Measurements from ENCODE around the gene METTL1. TPM values are rescaled to one million over a fixed set of nuclear protein-coding genes. Genes with fewer than 3 reads are reported as not detected.

The METTL1 gene
- polyA plus RNA-seq, 4 donors = 29.0 to 33.4 (median 29.9) TPM

- DNase-seq (ENCODE audit: low read depth in 4 of 4, low spot score in 3 of 4) = no peak
These were observed 31.9 kb downstream of the METTL1 start for GRCh38 chr12:57739914-57740538.

GRCh38 chr12:57739387-57739786 is 32.5 kb downstream of the METTL1 start:
- DNase-seq (ENCODE audit: low read depth in 4 of 4, low spot score in 3 of 4) = no peak

GRCh38 chr12:57738661-57739237 is 33.2 kb downstream of the METTL1 start, which contains the start of gene AGAP2:
AGAP2 (minus strand) TSS chr12:57738742; CDS start chr12:57738246, 496 bp downstream.
- no peak for DNase-seq (ENCODE audit: low read depth in 4 of 4, low spot score in 3 of 4)

GRCh38 chr12:57737467-57738460 is 34.1 kb downstream of the METTL1 start:
- no peak for DNase-seq (ENCODE audit: low read depth in 4 of 4, low spot score in 3 of 4)

- DNase-seq (ENCODE audit: low read depth in 4 of 4, low spot score in 3 of 4) = no peak
These were observed 35.0 kb downstream of the METTL1 start for GRCh38 chr12:57736741-57737466.

- DNase-seq (ENCODE audit: low read depth in 4 of 4, low spot score in 3 of 4) = no peak
These were observed 35.8 kb downstream of the METTL1 start for GRCh38 chr12:57735952-57736740.

GRCh38 chr12:57735198-57735855 is 36.6 kb downstream of the METTL1 start:
- no peak for DNase-seq (ENCODE audit: low read depth in 4 of 4, low spot score in 3 of 4)

GRCh38 chr12:57734591-57734990 is 37.3 kb downstream of the METTL1 start:
- no peak for DNase-seq (ENCODE audit: low read depth in 4 of 4, low spot score in 3 of 4)

- no peak for DNase-seq (ENCODE audit: low read depth in 4 of 4, low spot score in 3 of 4)
These were observed 38.0 kb downstream of the METTL1 start for GRCh38 chr12:57733928-57734327.

GRCh38 chr12:57732726-57733593 is 38.9 kb downstream of the METTL1 start:
- no peak for DNase-seq (ENCODE audit: low read depth in 4 of 4, low spot score in 3 of 4)

- DNase-seq (ENCODE audit: low read depth in 4 of 4, low spot score in 3 of 4) = no peak
These were observed 39.6 kb downstream of the METTL1 start for GRCh38 chr12:57732270-57732669.

GRCh38 chr12:57731411-57732080 is 40.4 kb downstream of the METTL1 start:
- no peak for DNase-seq (ENCODE audit: low read depth in 4 of 4, low spot score in 3 of 4)

GRCh38 chr12:57730336-57731067 is 41.4 kb downstream of the METTL1 start:
- DNase-seq (ENCODE audit: low read depth in 4 of 4, low spot score in 3 of 4) = no peak

GRCh38 chr12:57729321-57729844 is 42.5 kb downstream of the METTL1 start:
- DNase-seq (ENCODE audit: low read depth in 4 of 4, low spot score in 3 of 4) = no peak

- no peak for DNase-seq (ENCODE audit: low read depth in 4 of 4, low spot score in 3 of 4)
These were observed 44.0 kb downstream of the METTL1 start for GRCh38 chr12:57727758-57728395.
